Stomach (tissue), 4 donors: ENCODE data around the gene SERPING1.

Experiments
- CTCF ChIP-seq, 7 experiments: fragments of 450-650 bp in 4 of 7; fragments of 200-600 bp in 3 of 7; sonication (generic) in 3 of 7; IDR thresholded peaks; one replicate each; pipeline ENCODE4 v1.5.1; 2016 to 2019; ENCODE audit warnings: antibody characterized with exemption in 7 of 7, control low read depth in 2 of 7, mild to moderate bottlenecking in 1 of 7
- EP300 ChIP-seq: sonication (generic); formaldehyde crosslinking; IDR thresholded peaks from one replicate; pipeline ENCODE4 v1.6.1; 2017; ENCODE audit warnings: antibody characterized with exemption
- POLR2A ChIP-seq, 4 donors: fragments of 450-650 bp; IDR thresholded peaks; one replicate each; pipeline ENCODE4 v1.6.1; 2016; ENCODE audit warnings: antibody characterized with exemption in 4 of 4, control low read depth in 2 of 4, mild to moderate bottlenecking in 1 of 4, moderate library complexity in 1 of 4
- POLR2AphosphoS5 ChIP-seq, 3 donors: sonication (generic); formaldehyde crosslinking; IDR thresholded peaks; one replicate each; pipeline ENCODE4 v1.6.1; 2016; ENCODE audit warnings: antibody characterized with exemption in 3 of 3

- TF ChIP-seq CTCF (IDR thresholded peaks at IDR 0.05) (no peak), POLR2A (IDR thresholded peaks at IDR 0.05) (no peak), EP300 (no peak), POLR2AphosphoS5 (IDR thresholded peaks at IDR 0.05) (no peak)
These were observed 19.1 kb downstream of the SERPING1 start for GRCh38 chr11:57616595-57616994.
